ENCODE data around the gene BIVM.

DNA sequence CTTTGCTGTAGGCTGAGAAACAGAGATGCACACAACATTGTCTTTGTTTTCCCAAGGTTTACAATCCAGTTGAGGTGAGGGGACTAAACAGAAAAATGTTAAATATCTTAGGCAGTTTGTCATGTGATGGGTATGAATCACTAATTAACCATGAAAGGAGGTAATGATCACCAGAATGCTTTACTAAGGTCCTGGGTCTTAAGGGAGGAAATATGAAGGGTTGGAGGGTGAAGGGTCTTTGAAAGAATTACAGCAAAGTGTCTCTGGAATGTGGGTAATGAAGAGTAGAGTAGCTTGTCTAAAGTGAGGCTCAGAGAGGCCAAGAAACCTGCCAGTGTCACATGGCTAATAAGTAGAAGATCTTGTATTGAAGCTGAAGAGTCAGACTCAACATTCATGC lies 19.0 kb downstream of the BIVM start:
- TF ChIP-seq EZH2 (IDR thresholded peaks at IDR 0.05; ENCODE audit: insufficient read depth, poor library complexity, severe bottlenecking): no peak
- TF ChIP-seq EZH2phosphoT487 (IDR thresholded peaks at IDR 0.05; ENCODE audit: insufficient read depth, low read depth): no peak

Measured in GM23248 (cell line).